ENCODE measurements around the gene SMTN. TPM values are rescaled to one million over a fixed set of nuclear protein-coding genes. Genes with fewer than 3 reads are reported as not detected.

SMTN gene
- total and polyA plus RNA-seq, 4 donors = 10.1 to 47.3 (median 13.8) TPM

DNA sequence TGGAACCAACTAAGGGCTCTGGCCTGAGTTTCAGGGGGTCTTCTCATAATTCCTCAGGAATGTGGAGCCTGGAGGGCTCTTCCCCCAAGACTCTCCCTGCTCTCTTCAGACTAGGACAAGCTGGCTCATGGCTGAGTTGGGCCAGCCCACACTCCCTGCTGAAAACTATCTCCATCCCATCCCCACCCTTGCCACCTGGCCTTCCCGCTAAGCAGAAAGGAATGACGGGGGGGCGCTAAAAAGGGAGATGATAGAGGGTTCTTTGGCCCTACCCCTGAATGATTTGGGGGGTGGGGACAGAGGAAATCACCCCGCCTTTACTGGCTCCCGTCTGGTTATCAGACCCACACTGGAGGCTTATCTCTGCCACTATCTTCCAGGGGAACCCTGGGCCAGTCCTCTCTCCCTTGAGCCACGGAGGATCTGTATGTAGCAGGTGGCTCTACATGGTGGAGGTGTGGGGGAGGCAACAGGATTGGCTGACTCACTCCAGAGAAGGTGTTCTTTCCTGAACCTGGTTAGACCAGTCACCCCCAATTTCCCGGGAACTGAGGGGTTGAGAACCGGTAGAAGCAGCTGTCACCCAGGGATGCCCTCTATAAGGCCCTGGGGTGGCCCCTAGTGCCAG, 5.7 kb downstream of the SMTN start:
- no peak overlapping the region for H3K27ac ChIP-seq (ENCODE audit: low read depth in 1 of 2, low read length in 2 of 2)

DNA sequence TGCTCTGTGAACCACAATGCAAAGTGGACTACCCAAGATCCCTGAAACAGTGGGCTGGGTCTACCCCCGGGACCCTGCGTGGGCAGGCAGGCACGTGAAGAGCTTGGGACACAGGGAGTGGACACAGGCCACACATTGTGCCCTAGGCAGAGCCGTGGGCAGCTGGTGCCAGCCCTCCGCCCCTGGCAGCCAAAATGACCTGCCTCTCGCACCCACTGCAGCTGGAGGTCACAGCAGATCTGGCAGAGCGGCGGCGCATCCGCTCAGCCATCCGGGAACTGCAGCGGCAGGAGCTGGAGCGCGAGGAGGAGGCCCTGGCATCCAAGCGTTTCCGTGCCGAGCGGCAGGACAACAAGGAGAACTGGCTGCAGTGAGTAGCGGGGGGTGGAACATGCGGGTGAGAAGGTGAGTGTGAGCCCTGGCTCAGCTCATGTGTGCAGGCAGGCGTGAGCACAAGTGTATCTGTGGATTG, 6.7 kb downstream of the SMTN start:
- Histone ChIP-seq H3K27me3 (ENCODE audit: control insufficient read depth in 4 of 4, insufficient read depth in 4 of 4, low read length in 3 of 4) (no peaks in the 10 kb centered on the region), H3K27ac (ENCODE audit: low read depth in 1 of 2, low read length in 2 of 2) (no peak overlapping the region), H3K9me3 (ENCODE audit: control insufficient read depth in 4 of 4, low read length in 3 of 4) (no peaks in the 10 kb centered on the region), H3K4me3 (ENCODE audit: low read depth in 1 of 3, low read length in 3 of 3) (no peak overlapping the region), H3K4me1 (ENCODE audit: control insufficient read depth in 4 of 4, insufficient read depth in 4 of 4, low read length in 3 of 4) (peaks cover 0 to 15% (median 8%) of the 10 kb centered on the region in 4 donors), H3K9ac (ENCODE audit: low read depth in 1 of 2, low read length in 2 of 2) (no peak overlapping the region), H3K36me3 (ENCODE audit: control insufficient read depth in 4 of 4, insufficient read depth in 3 of 4, low read depth in 1 of 4, low read length in 3 of 4) (peaks cover 0 to 3% (median 1%) of the 10 kb centered on the region in 4 donors)
- WGBS = 95% methylated on average over 21 of the region's 21 CpGs
- peak; percentile 26 for DNase-seq (ENCODE audit: low spot score)
- TF ChIP-seq RAD21 (IDR thresholded peaks at IDR 0.05) = no peak
- TF ChIP-seq HNF4A (conservative IDR thresholded peaks at IDR 0.05) = no peak
- TF ChIP-seq FOXA2 (IDR thresholded peaks at IDR 0.05) = no peak

More for the DNA sequence above, 5.7 kb downstream of the SMTN start:
- no peak for TF ChIP-seq YY1 (IDR thresholded peaks at IDR 0.05)
- TF ChIP-seq EGR1 (IDR thresholded peaks at IDR 0.05; ENCODE audit: low read depth in 2 of 2) = no peak
- TF ChIP-seq RXRA (IDR thresholded peaks at IDR 0.05) = no peak
- TF ChIP-seq JUND (IDR thresholded peaks at IDR 0.05) = no peak
- no peak for TF ChIP-seq REST (IDR thresholded peaks at IDR 0.05)
- no peak for TF ChIP-seq FOXA2 (IDR thresholded peaks at IDR 0.05)
- no peak for TF ChIP-seq NR2F2 (IDR thresholded peaks at IDR 0.05)
- no peak for TF ChIP-seq FOXA1 (IDR thresholded peaks at IDR 0.05)
- peak; percentile 36 for DNase-seq (ENCODE audit: low spot score)
- WGBS = 85% methylated on average over 8 of the region's 8 CpGs
- no peak overlapping the region for H3K9ac ChIP-seq (ENCODE audit: low read depth in 1 of 2, low read length in 2 of 2)
- peaks cover 0 to 3% (median 1%) of the 10 kb centered on the region in 4 donors for H3K36me3 ChIP-seq (ENCODE audit: control insufficient read depth in 4 of 4, insufficient read depth in 3 of 4, low read depth in 1 of 4, low read length in 3 of 4)
- peaks cover 0 to 16% (median 9%) of the 10 kb centered on the region in 4 donors for H3K4me1 ChIP-seq (ENCODE audit: control insufficient read depth in 4 of 4, insufficient read depth in 4 of 4, low read length in 3 of 4)
- no peaks in the 10 kb centered on the region for H3K9me3 ChIP-seq (ENCODE audit: control insufficient read depth in 4 of 4, low read length in 3 of 4)
- no peaks in the 10 kb centered on the region for H3K27me3 ChIP-seq (ENCODE audit: control insufficient read depth in 4 of 4, insufficient read depth in 4 of 4, low read length in 3 of 4)
- H3K4me3 ChIP-seq (ENCODE audit: low read depth in 1 of 3, low read length in 3 of 3) = no peak overlapping the region

GRCh38 chr22:31088233-31088986, 7.3 kb downstream of the SMTN start:
- H3K27me3 ChIP-seq (ENCODE audit: control insufficient read depth in 4 of 4, insufficient read depth in 4 of 4, low read length in 3 of 4) = no peaks in the 10 kb centered on the region
- no peak overlapping the region for H3K9ac ChIP-seq (ENCODE audit: low read depth in 1 of 2, low read length in 2 of 2)
- H3K4me1 ChIP-seq (ENCODE audit: control insufficient read depth in 4 of 4, insufficient read depth in 4 of 4, low read length in 3 of 4) = peaks cover 0 to 15% (median 6%) of the 10 kb centered on the region in 4 donors
- no peaks in the 10 kb centered on the region for H3K9me3 ChIP-seq (ENCODE audit: control insufficient read depth in 4 of 4, low read length in 3 of 4)
- peaks cover 0 to 3% (median 1%) of the 10 kb centered on the region in 4 donors for H3K36me3 ChIP-seq (ENCODE audit: control insufficient read depth in 4 of 4, insufficient read depth in 3 of 4, low read depth in 1 of 4, low read length in 3 of 4)
- DNase-seq (ENCODE audit: low spot score) = peak; percentile 32
- 90% methylated on average over 26 of the region's 26 CpGs for WGBS
- no peak for TF ChIP-seq HNF4A (conservative IDR thresholded peaks at IDR 0.05)
- no peak for TF ChIP-seq MAX (IDR thresholded peaks at IDR 0.05)
- TF ChIP-seq TAF1 (conservative IDR thresholded peaks at IDR 0.05) = no peak
- TF ChIP-seq NR2F2 (IDR thresholded peaks at IDR 0.05) = no peak
- TF ChIP-seq RAD21 (IDR thresholded peaks at IDR 0.05) = no peak
- TF ChIP-seq JUND (IDR thresholded peaks at IDR 0.05) = no peak
- no peak for TF ChIP-seq ATF3 (IDR thresholded peaks at IDR 0.05)
- no peak for TF ChIP-seq YY1 (IDR thresholded peaks at IDR 0.05)
- H3K27ac ChIP-seq (ENCODE audit: low read depth in 1 of 2, low read length in 2 of 2) = no peak overlapping the region
- no peak overlapping the region for H3K4me3 ChIP-seq (ENCODE audit: low read depth in 1 of 3, low read length in 3 of 3)

All from liver (tissue), 9 donors.